ENCODE measurements around the gene ACOT11. TPM values are rescaled to one million over a fixed set of nuclear protein-coding genes. Genes with fewer than 3 reads are reported as not detected.

Gene ACOT11
- total RNA-seq, 1 experiment from 2014 or later: 4.2 TPM

GRCh38 chr1:54588377-54588776 lies 40.3 kb downstream of the ACOT11 start:
- DNase-seq (ENCODE audit: low spot score) (no peak), ATAC-seq (no peak)
- ChIA-PET POLR2A (no interaction called here), CTCF (no interaction called here)
- H3K27ac Mint-ChIP-seq: no peak overlapping the region
- H3K4me3 Mint-ChIP-seq: no peak overlapping the region
- no peaks in the 10 kb centered on the region for H3K27me3 Mint-ChIP-seq (ENCODE audit: low read depth)
- TF ChIP-seq PRDM15 (CRISPR knock-in tag; IDR thresholded peaks at IDR 0.05) (no peak), GABPB1 (CRISPR knock-in tag; IDR thresholded peaks at IDR 0.05) (no peak), NR3C1 (CRISPR knock-in tag; conservative IDR thresholded peaks at IDR 0.05; ENCODE audit: low read depth) (no peak), CREB1 (CRISPR knock-in tag; IDR thresholded peaks at IDR 0.05) (no peak), FOXJ3 (CRISPR knock-in tag; IDR thresholded peaks at IDR 0.05; ENCODE audit: borderline replicate concordance) (no peak), TP53 (CRISPR knock-in tag; IDR thresholded peaks at IDR 0.05) (no peak), NFYB (CRISPR knock-in tag; conservative IDR thresholded peaks at IDR 0.05; ENCODE audit: low read depth) (no peak), SP1 (CRISPR knock-in tag; conservative IDR thresholded peaks at IDR 0.05) (no peak), IRF2 (CRISPR knock-in tag; IDR thresholded peaks at IDR 0.05; ENCODE audit: borderline replicate concordance, low read depth) (no peak), OVOL2 (CRISPR knock-in tag; IDR thresholded peaks at IDR 0.05; ENCODE audit: borderline replicate concordance) (no peak), JAZF1 (CRISPR knock-in tag; IDR thresholded peaks at IDR 0.05) (no peak), SOX15 (CRISPR knock-in tag; IDR thresholded peaks at IDR 0.05) (no peak), MXD4 (CRISPR knock-in tag; IDR thresholded peaks at IDR 0.05; ENCODE audit: borderline replicate concordance) (no peak), ARID4B (CRISPR knock-in tag; IDR thresholded peaks at IDR 0.05; ENCODE audit: borderline replicate concordance) (no peak), SMAD3 (CRISPR knock-in tag; IDR thresholded peaks at IDR 0.05; ENCODE audit: borderline replicate concordance) (no peak), ZNF423 (CRISPR knock-in tag; IDR thresholded peaks at IDR 0.05) (no peak), FOXK1 (CRISPR knock-in tag; IDR thresholded peaks at IDR 0.05) (no peak), ATF2 (CRISPR knock-in tag; IDR thresholded peaks at IDR 0.05; ENCODE audit: borderline replicate concordance, low read depth) (no peak)
- H3K4me1 Mint-ChIP-seq: peaks cover 12% of the 10 kb centered on the region
- no peaks in the 10 kb centered on the region for H3K36me3 Mint-ChIP-seq
- no peaks in the 10 kb centered on the region for H3K9me3 Mint-ChIP-seq
